Dermis microvascular lymphatic vessel endothelial cell (primary cell): Measurements from ENCODE around the gene RBM6. TPM values are rescaled to one million over a fixed set of nuclear protein-coding genes. Genes with fewer than 3 reads are reported as not detected.

ENCODE experiments used
- DNase-seq, 2 donors: peaks; one replicate each; pipeline versions ENCODE4 v3.0.0 to v3.0.0-alpha.2; 2010; ENCODE audit warnings: low read depth in 2 of 2
- total RNA-seq: library from RNA; depleted of rRNA; stranded (reverse); fragments of >200 nt; gene quantifications from 2 replicates; pipeline ENCODE4 v1.2.1, GENCODE V29; 2014

The RBM6 gene
- total RNA-seq, 1 donor from 2014 or later = 21.4 TPM

- peak; percentile 84 to 94 for DNase-seq
These were observed 149.0 kb downstream of the RBM6 start, which contains the start of gene RBM5 for GRCh38 chr3:50088725-50089608. TSS of gene RBM5 (plus strand) at chr3:50088919. CDS start at chr3:50090435, 1,516 bp downstream.

DNA sequence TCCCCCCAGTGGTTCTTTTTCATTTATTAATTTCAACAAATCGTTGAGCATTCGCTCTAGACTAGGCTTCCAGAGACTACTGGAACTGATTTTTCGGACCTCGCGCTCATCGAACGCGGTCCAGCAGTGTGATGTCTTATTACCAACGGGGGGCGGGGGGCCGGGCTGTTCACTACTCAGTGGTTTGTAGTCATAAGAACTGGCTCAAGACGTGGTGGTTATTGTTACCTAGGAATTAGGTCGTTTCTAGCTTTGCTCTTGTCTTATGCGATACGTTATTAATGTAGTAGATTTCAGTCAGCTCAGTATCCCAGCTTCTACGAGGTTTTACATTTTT lies 149.6 kb downstream of the RBM6 start:
- peak in 1 of 2 donors; percentile 52 for DNase-seq

- no peak for DNase-seq
These were observed 151.0 kb downstream of the RBM6 start for GRCh38 chr3:50090984-50091383.

- no peak for DNase-seq
These were observed 155.5 kb downstream of the RBM6 start for GRCh38 chr3:50095352-50095998.

DNA sequence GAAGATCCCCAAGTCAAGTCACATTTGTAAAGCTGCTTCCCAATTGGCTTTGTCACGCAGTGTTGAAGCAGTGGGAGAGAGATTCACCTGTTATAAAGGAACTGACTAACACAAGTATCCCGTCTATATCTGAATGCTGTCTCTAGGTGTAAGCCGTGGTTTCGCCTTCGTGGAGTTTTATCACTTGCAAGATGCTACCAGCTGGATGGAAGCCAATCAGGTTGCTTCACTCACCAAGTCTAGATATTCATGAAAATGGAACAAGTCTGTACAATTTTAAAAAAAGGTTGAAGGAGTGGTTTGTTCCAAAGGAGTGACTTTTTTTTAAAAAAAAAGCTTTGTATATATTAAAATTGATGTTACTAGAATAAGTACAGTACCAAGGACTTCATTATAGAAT lies 160.4 kb downstream of the RBM6 start:
- no peak for DNase-seq

DNA sequence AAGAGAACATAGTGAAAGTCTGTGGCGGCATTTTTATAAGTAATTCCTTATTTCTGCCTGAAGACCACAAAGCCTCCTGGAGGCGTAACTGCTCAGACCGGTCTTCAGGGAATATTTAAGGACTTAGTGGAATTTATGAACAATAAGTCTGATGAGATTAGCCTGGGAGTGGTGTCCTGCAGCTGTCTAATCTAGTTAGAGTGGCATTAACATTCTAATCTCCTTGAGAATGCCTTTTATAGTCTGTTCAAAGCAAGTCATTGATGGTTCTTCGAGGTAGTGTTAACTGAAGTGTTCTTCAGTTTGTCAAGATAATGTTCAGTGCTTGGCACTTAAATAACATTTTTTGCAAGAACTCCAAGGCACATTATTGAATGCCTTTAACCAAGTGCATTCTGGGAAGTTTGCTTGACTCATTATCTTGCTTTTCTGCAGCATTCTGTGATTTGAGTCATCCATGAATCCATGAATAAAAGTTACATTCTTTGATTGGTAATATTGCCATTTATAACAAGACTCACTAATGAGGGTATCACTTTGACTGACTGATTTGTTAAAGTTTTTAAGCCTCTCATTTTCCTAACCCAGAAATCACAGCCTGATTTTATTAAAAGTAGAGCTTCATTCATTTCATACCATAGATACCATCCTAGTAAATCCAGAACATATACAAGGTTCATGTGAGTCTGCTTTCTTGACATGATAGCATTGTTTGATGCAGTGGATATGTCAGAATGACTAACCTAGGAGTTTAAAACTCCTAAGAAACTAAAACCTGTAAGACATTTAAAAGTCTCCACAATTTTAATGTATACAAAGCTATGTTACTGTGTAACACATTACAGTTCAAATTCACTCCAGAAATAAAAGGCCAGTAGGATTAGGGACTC lies 161.3 kb downstream of the RBM6 start:
- DNase-seq = no peak

DNA sequence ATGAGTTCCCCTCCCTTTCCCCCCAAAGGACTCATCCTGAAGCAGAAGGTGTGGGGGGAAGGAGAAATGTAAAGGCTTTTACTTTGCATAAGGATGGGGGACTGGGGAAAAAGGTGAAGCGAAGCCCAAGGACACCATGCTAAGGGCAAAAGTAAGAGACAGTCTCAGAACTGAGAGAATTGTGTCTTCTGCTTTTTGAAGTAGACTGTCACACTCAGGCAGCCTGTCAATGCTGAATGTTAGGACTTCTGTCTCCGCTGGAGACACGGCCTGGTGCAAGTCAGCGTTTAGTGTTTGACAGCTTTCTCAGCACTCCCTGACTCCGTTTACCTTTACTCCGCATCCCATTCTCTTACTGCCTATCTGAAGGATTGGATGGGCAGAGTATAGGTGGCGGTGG lies 162.6 kb downstream of the RBM6 start:
- DNase-seq = no peak

DNA sequence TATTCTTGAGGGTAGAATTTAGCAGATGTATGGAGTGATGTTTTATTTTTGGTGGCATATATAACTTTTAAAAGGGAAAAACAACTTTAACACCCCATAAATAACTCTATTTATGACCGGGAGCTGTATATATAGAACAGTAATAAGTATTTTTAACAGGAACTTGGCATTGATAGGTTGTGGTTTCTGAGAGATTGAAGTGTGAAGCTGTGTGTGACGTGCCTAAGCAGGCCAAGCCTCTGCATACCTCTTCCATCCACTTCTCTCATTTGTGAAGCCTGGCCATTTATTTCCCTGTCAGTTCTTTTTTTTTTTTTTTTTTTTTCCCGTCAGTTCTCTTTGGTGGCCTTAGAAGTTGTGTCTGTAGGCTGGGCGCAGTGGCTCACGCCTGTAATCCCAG lies 171.8 kb downstream of the RBM6 start:
- no peak for DNase-seq

GRCh38 chr3:50112462-50112861 lies 172.5 kb downstream of the RBM6 start:
- DNase-seq = no peak

- DNase-seq = no peak
These were observed 177.2 kb downstream of the RBM6 start for GRCh38 chr3:50117120-50117519.

- DNase-seq = no peak
These were observed 178.3 kb downstream of the RBM6 start for GRCh38 chr3:50118237-50118636.

DNA sequence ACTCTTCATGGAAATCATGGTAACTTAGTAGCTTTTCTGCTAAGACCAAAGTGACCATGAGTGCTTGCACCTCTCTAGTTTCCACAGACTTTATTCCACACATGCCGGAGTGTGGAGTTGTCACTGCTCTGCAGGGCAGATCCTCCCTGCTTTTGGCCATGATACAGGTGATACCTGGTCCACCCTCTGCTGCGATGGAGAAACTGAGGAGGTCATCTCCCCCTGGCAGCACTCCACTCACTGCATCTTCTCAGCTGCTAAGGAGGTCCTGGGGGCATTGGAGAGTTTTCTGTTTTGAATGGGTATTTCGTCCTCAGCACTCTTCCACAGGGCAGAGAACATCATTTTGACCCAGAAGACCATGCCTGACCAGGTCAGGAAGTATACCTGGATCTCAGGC lies 179.8 kb downstream of the RBM6 start:
- no peak for DNase-seq

DNA sequence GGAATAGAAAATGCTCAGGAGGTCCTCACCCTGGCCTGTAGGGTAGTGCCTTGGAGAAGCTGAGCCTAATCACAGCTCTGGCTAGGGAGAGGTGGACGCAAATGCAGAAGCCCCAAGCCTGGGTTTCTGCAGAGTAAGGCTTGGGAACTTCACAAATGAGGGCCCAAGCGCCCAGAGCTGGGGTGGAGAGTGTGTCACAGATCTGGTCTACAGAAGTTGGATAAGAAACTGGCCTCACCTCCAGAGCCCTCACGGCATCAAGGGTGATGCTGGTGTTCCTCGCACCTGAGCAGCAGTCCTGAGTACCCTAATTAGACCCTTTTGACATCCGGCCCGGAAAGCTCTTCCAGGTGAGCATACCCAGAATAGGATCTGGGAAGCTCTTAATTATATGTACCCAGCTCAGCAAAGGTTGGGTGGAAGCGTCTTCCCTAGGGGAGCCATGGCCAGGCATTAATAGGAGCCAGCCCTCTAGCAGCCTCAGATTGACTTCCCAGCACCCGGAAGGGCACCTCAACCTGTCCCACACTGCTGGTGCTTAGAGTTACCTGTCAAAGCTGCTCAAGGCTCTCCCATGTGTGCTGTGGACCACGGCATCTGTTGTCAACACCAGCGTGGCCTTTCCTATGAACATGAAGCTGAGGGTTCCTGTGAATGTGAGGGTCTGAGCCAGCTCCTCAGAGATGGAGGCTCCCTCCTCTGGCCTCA lies 180.6 kb downstream of the RBM6 start:
- DNase-seq = no peak

DNA sequence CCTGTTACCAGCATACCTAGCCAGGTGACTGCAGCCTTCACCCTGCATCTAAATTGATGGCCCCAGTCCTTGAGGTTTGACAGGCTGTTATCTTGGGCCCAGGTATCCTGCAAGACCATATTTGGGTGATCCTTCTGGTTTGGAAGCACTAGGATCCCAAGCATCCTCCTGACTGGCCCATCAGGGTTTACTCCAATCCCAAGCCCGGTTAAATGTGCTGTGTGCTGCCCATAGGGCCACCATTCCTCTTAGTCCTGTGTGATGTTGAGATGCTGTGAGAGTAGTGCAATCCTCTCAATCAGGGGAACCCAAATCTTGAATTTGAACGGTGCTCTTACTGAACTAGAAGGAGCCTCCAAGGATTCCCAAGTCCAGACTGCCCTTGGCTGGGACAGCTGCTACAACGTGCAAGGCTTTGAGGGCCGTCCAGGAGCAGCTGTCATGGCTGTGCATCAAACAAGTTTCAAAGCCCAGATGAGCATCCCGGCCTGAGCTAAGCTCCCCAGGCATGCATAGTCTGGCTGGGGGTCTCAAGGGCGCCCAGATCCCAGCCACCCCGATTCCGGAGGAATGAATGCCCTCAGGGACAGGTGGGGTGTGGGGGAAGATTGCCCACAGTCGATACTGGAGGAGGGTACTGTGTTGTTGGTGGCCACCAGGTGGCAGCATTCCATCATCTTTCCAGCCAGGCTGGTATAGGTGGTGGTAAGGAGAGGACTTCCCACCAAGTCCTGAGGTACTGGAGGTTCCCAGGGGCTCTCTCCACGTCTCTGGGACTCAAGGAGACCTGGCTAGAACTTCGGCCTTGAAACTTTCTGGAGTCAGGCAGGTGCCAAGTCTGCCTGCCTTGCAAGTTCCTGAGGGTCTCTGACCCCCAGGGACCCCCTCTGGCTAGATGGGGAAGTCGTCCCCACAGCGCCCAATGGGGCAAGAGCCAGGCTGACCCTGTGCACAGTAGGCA lies 181.4 kb downstream of the RBM6 start:
- peak; percentile 71 to 86 for DNase-seq

GRCh38 chr3:50122071-50122470 lies 182.1 kb downstream of the RBM6 start:
- no peak for DNase-seq

- no peak for DNase-seq
These were observed 182.9 kb downstream of the RBM6 start for GRCh38 chr3:50122661-50123391.

- DNase-seq = no peak
These were observed 183.6 kb downstream of the RBM6 start for GRCh38 chr3:50123394-50124051.

GRCh38 chr3:50124052-50124799 lies 184.3 kb downstream of the RBM6 start:
- no peak for DNase-seq
